Neural progenitor cell (in vitro differentiated cells): Measurements from ENCODE around the gene STMP1. TPM values are rescaled to one million over a fixed set of nuclear protein-coding genes. Genes with fewer than 3 reads are reported as not detected.

Source experiments
- DNase-seq: peaks from one replicate; pipeline ENCODE4 v3.0.0-alpha.2; 2016; ENCODE audit warnings: low spot score
- H2AFZ ChIP-seq: fragments of 200-600 bp; sonication (generic); replicated peaks from 2 replicates; pipeline ENCODE4 v1.6.1; 2016; ENCODE audit warnings: antibody characterized with exemption
- H3F3A ChIP-seq: fragments of 200-600 bp; sonication (generic); 2 replicates; pipeline ENCODE4 v1.6.1; 2016; ENCODE audit warnings: antibody characterized with exemption, low read depth
- H3K27ac ChIP-seq: fragments of 200-600 bp; sonication (generic); 2 replicates; pipeline ENCODE4 v1.5.1; 2016; ENCODE audit warnings: mild to moderate bottlenecking
- H3K27me3 ChIP-seq: fragments of 200-600 bp; sonication (generic); 2 replicates; pipeline ENCODE4 v1.6.1; 2016; ENCODE audit warnings: mild to moderate bottlenecking, moderate library complexity
- H3K36me3 ChIP-seq: fragments of 200-600 bp; sonication (generic); 2 replicates; pipeline ENCODE4 v1.5.1; 2016
- H3K4me1 ChIP-seq: fragments of 200-600 bp; sonication (generic); 2 replicates; pipeline ENCODE4 v1.6.1; 2016; ENCODE audit warnings: mixed run types
- H3K4me2 ChIP-seq: fragments of 200-600 bp; sonication (generic); 2 replicates; pipeline ENCODE4 v1.6.1; 2016
- H3K4me3 ChIP-seq: fragments of 200-600 bp; sonication (generic); 2 replicates; pipeline ENCODE4 v1.5.1; 2016
- H3K79me2 ChIP-seq: fragments of 200-600 bp; sonication (generic); 2 replicates; pipeline ENCODE4 v1.6.1; 2016; ENCODE audit warnings: low read depth
- H3K9ac ChIP-seq: fragments of 200-600 bp; sonication (generic); 2 replicates; pipeline ENCODE4 v1.6.1; 2016
- H3K9me3 ChIP-seq: fragments of 200-600 bp; sonication (generic); 2 replicates; pipeline ENCODE4 v1.5.1; 2016; ENCODE audit warnings: low read depth
- H4K20me1 ChIP-seq: fragments of 200-600 bp; sonication (generic); 2 replicates; pipeline ENCODE4 v1.6.1; 2016; ENCODE audit warnings: low read depth
- H3K27ac Mint-ChIP-seq: 3 replicates; pipeline ENCODE4 v1.8.0; 2021; ENCODE audit warnings: mixed read lengths
- H3K27me3 Mint-ChIP-seq: 2 replicates; pipeline ENCODE4 v1.8.0; 2022; ENCODE audit warnings: low read depth, mild to moderate bottlenecking, inconsistent platforms, moderate library complexity, mixed read lengths; ENCODE audit not compliant: insufficient read depth
- H3K36me3 Mint-ChIP-seq: 3 replicates; pipeline ENCODE4 v1.8.0; 2021; ENCODE audit warnings: mixed read lengths
- H3K4me1 Mint-ChIP-seq: 3 replicates; pipeline ENCODE4 v1.8.0; 2021; ENCODE audit warnings: mixed read lengths
- H3K4me3 Mint-ChIP-seq: 3 replicates; pipeline ENCODE4 v1.8.0; 2021; ENCODE audit warnings: mild to moderate bottlenecking, moderate library complexity, mixed read lengths
- H3K9me3 Mint-ChIP-seq: 3 replicates; pipeline ENCODE4 v1.8.0; 2020; ENCODE audit warnings: mixed read lengths
- CTCF ChIP-seq: fragments of 200-600 bp; sonication (generic); IDR thresholded peaks from 2 replicates; pipeline ENCODE4 v1.5.1; 2017; ENCODE audit warnings: antibody characterized with exemption, mild to moderate bottlenecking
- EZH2 ChIP-seq: fragments of 200-600 bp; sonication (generic); IDR thresholded peaks from 2 replicates; pipeline ENCODE4 v1.6.1; 2017; ENCODE audit warnings: antibody characterized with exemption, mild to moderate bottlenecking, moderate library complexity
- EZH2phosphoT487 ChIP-seq: fragments of 200-600 bp; sonication (generic); IDR thresholded peaks from 2 replicates; pipeline ENCODE4 v1.6.1; 2017; ENCODE audit warnings: antibody characterized with exemption
- total RNA-seq: library from RNA; depleted of rRNA; stranded (reverse); fragments of >200 nt; gene quantifications from 2 replicates; pipeline ENCODE4 v1.2.3, GENCODE V29; 2015; ENCODE audit warnings: low replicate concordance

The STMP1 gene
- total RNA-seq, 1 donor from 2014 or later: 30.4 TPM

GRCh38 chr7:135704698-135705097, 42.4 kb downstream of the STMP1 start:
- H3K27ac ChIP-seq: no peak overlapping the region
- no peaks in the 10 kb centered on the region for H3F3A ChIP-seq
- no peaks in the 10 kb centered on the region for H3K27me3 ChIP-seq
- TF ChIP-seq EZH2phosphoT487 (no peak), EZH2 (no peak), CTCF (no peak)
- peaks cover 11% of the 10 kb centered on the region for H3K27me3 Mint-ChIP-seq
- peaks cover 3% of the 10 kb centered on the region for H3K4me1 ChIP-seq
- no peak overlapping the region for H3K4me2 ChIP-seq
- H3K79me2 ChIP-seq: no peaks in the 10 kb centered on the region
- no peak overlapping the region for H3K9ac ChIP-seq
- no peak overlapping the region for H2AFZ ChIP-seq
- H3K36me3 Mint-ChIP-seq: peaks cover 4% of the 10 kb centered on the region
- no peak for DNase-seq
- H3K4me1 Mint-ChIP-seq: peaks cover 3% of the 10 kb centered on the region
- no peak overlapping the region for H3K4me3 Mint-ChIP-seq
- no peaks in the 10 kb centered on the region for H4K20me1 ChIP-seq
- no peaks in the 10 kb centered on the region for H3K9me3 Mint-ChIP-seq
- H3K36me3 ChIP-seq: no peaks in the 10 kb centered on the region
- no peak overlapping the region for H3K4me3 ChIP-seq
- no peak overlapping the region for H3K27ac Mint-ChIP-seq
- no peaks in the 10 kb centered on the region for H3K9me3 ChIP-seq

- Histone ChIP-seq H2AFZ (no peak overlapping the region), H3K27me3 (no peaks in the 10 kb centered on the region), H3K9me3 (no peaks in the 10 kb centered on the region), H4K20me1 (no peaks in the 10 kb centered on the region), H3K4me3 (no peak overlapping the region), H3F3A (no peaks in the 10 kb centered on the region), H3K9ac (no peak overlapping the region), H3K36me3 (no peaks in the 10 kb centered on the region), H3K27ac (no peak overlapping the region), H3K4me1 (peaks cover 3% of the 10 kb centered on the region), H3K79me2 (no peaks in the 10 kb centered on the region), H3K4me2 (no peak overlapping the region)
- peaks cover 4% of the 10 kb centered on the region for H3K36me3 Mint-ChIP-seq
- H3K27me3 Mint-ChIP-seq: peaks cover 11% of the 10 kb centered on the region
- H3K9me3 Mint-ChIP-seq: no peaks in the 10 kb centered on the region
- no peak overlapping the region for H3K4me3 Mint-ChIP-seq
- no peak for TF ChIP-seq EZH2phosphoT487
- TF ChIP-seq CTCF: no peak
- no peak for TF ChIP-seq EZH2
- no peak for DNase-seq
- peaks cover 9% of the 10 kb centered on the region for H3K4me1 Mint-ChIP-seq
- H3K27ac Mint-ChIP-seq: no peak overlapping the region
Observed at GRCh38 chr7:135706038-135706742, 43.9 kb downstream of the STMP1 start.

GRCh38 chr7:135706858-135707569, 44.7 kb downstream of the STMP1 start:
- H3K4me1 ChIP-seq: peaks cover 3% of the 10 kb centered on the region
- H3K27ac ChIP-seq: no peak overlapping the region
- Mint-ChIP-seq H3K27me3 (peaks cover 11% of the 10 kb centered on the region), H3K9me3 (no peaks in the 10 kb centered on the region), H3K36me3 (peaks cover 4% of the 10 kb centered on the region), H3K4me1 (peaks cover 13% of the 10 kb centered on the region), H3K4me3 (no peak overlapping the region), H3K27ac (no peak overlapping the region)
- no peaks in the 10 kb centered on the region for H3K36me3 ChIP-seq
- no peak overlapping the region for H3K9ac ChIP-seq
- H3K9me3 ChIP-seq: no peaks in the 10 kb centered on the region
- no peaks in the 10 kb centered on the region for H3K27me3 ChIP-seq
- no peak for DNase-seq
- no peak overlapping the region for H3K4me3 ChIP-seq
- no peaks in the 10 kb centered on the region for H3K79me2 ChIP-seq
- H3K4me2 ChIP-seq: no peak overlapping the region
- H4K20me1 ChIP-seq: no peaks in the 10 kb centered on the region
- no peaks in the 10 kb centered on the region for H3F3A ChIP-seq
- H2AFZ ChIP-seq: no peak overlapping the region
- no peak for TF ChIP-seq EZH2phosphoT487
- TF ChIP-seq EZH2: no peak
- TF ChIP-seq CTCF: no peak
